ENCODE data around the gene PRX.
"Not testable (repeated sequence)": the region's sequence is repeated elsewhere in the genome, so short reads cannot be mapped to it uniquely, and the experiment has no call there.

The PRX gene

DNA sequence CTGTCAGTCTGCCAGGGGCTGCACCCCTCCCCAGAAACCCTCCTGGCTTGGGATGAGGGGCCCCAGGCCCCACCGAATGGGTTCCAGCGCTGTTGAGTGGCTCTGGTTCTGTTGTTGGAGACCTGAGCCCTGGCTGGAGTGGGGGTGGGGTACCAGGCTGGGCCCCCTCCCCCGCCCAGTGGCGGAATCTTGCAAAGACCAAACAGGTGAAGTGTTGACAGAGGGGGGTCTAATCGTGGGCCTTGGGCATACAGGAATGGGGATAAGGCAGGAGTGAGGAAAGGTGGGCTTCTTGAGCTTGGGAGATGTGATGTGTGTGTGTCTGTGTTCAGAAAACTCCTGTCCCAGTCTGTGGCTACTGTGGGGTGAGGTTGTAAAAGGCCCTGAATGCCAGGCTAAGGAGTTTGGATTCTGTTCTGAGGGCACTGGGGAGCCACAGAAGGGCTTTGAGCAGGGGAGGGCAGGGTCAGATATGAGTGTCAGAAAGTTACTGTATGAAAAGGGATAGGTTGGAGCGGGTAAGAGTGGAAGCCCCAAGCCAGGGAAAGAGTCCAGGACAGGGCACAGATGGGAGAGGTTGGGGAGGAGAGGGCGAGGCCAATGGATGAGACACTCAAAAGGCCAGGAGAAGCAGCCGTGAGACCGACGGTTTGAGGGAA lies 23.0 kb downstream of the PRX start, which contains the start of gene HIPK4:
HIPK4 (minus strand) TSS at position 98 of the 659 bp plus-strand sequence. CDS start 279 bp downstream, outside the sequence.
- DNase-seq (ENCODE audit: low read depth in 2 of 2, low spot score in 1 of 2), result no peak

DNA sequence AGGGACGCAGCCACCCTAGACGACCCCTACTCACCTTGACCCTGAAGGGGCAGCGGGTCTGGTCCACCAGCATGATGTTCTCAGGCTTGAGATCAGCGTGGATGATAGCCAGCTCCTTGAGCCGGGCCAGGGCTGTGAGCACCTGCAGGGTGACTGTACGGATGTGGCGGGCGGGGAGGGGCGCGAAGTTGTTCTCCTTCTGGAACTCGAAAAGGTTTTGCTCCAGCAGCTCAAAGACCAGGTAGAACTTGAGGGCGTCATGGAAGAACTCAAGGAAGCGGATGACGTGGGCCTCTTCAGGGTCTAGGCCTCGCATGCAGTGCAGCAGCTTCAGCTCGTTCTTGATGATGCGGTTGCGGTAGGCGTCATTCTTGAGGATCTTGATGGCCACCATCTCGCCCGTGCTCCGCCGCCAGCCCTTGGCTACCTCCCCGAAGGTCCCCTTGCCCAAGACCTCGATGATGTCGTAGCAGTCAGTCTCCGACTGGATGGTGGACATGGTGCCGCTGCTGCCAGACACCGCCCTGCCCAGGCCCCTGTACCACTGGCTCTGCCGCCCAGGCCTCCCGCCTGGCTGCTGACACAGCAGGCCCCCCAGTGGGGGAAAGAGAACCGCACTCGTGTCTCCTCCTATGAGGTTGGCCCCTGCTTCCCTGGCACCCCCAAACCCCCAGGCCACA lies 23.6 kb downstream of the PRX start:
- DNase-seq (ENCODE audit: low read depth in 2 of 2, low spot score in 1 of 2), result no peak

DNA sequence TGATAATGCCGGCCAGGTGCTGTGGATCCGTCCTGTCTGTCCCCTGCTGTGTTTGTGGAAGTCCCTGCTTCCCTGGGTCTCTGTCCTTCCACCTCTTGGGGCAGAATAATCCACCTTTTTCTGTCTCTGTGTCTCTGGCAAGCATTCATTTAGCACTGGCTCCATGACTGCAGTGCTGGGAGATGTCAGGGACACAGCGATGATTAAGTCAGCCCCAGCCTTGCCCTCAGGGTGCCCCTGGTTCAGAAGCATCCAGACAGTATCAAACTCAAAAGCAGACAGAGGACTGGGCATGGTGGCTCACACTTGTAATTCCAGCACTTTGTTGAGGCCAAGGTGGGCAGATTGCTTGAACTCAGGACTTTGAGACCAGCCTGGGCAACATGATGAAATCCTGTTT lies 24.7 kb downstream of the PRX start:
- DNase-seq (ENCODE audit: low read depth in 2 of 2, low spot score in 1 of 2), result no peak

DNA sequence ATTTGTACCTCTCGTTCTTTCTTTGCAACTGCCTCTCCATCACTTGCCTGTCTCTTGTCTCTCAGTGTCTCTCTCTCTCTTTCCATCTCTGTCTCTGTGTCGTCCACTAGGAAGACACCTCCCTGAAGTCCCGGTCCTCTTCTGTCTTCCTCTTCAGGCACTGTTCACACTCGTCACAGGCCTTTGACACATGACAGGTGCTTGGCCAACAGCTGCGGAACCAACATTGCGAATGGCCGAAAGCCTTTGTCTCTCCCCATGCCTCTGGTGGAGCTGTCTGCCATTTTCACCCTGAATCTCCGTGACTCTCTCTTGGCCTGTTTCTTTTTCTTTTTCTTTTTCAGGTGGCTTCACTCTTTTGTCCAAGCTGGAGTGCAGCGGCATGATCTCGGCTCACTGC lies 26.0 kb downstream of the PRX start:
- no peak for DNase-seq (ENCODE audit: low read depth in 2 of 2, low spot score in 1 of 2)

- DNase-seq (ENCODE audit: low read depth in 2 of 2, low spot score in 1 of 2), result no peak
These were observed 29.4 kb downstream of the PRX start for GRCh38 chr19:40383668-40384248.

DNA sequence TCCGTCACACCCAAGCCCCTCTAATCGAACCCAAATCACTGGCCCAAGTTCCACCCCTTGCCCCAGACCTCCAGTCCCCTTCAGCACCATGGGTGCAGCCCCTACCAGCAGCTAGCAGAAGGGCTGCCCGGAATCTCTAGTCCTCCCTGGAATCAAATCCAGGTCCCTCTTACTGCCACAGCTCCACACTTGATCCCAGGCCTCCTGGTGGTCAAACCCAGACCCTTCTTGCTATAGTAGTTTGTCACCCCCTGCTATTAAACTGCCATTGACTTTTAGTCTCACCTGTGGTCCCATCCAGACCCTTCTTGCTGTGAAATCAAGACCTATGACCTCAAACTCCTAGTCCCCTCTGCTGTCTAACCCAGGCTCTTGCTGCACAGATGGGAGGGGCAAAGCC lies 31.9 kb downstream of the PRX start:
- DNase-seq (ENCODE audit: low read depth in 2 of 2, low spot score in 1 of 2), result no peak

DNA sequence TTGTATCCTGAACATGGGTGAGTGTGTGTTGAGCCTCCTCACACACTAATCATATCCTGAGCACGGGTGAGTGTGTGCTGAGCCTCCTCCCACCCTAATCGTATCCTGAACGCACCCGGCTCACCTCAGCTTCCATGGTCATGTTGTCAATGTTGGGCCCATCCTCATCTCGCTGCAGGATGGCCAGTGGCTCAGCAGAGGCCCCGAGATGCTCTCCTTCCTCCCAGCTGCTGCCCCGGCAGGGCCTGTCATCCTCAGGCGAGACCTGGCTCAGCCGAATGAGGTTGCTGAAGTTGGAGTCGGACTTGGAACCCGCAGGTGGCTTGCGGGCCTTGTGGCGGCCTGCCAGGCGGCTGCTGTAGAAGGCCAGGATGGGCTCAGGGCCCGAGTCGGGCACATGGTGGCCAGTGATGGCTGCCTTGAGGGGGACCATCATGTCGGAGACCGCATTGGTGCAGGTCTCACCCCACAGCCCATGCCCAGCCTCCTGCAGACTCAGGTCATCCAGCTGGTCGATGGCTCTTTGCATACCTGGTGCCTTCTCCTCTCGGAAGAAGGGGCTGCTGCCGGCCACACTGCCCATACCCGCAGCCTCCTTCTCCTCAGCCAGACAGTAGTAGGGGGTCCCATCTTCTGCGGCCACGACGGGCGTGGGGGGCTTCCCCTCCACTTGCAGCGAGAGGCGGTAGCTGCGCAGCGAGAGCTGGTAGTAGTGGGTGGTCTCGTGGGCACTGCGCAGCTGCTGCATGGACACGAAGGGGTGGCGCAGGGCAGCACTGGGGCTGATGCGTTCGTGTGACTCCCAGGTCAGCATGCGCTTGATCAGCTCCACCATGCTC lies 32.8 kb downstream of the PRX start:
- no peak for DNase-seq (ENCODE audit: low read depth in 2 of 2, low spot score in 1 of 2)

- no peak for DNase-seq (ENCODE audit: low read depth in 2 of 2, low spot score in 1 of 2)
These were observed 33.6 kb downstream of the PRX start for GRCh38 chr19:40379446-40380198.

DNA sequence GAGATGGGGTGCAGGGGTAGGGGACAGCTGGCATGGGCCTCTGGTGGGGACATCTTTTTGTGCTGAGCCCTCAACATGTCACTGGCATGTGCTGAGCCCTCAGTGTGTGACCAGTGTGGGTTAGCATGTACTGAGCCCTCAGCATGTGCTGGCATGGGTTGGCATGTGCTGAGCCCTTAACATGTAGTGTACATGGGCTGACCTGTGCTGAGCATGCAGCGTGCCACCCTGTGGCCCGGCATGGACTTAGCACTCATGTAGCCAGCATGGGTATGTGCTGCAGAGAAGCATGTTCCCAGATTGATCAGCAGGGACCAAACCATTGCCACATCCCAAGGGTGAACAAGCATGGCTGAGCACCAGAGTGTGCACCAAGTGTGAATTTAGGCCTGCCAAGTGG lies 34.7 kb downstream of the PRX start:
- no peak for DNase-seq (ENCODE audit: low read depth in 2 of 2, low spot score in 1 of 2)

DNA sequence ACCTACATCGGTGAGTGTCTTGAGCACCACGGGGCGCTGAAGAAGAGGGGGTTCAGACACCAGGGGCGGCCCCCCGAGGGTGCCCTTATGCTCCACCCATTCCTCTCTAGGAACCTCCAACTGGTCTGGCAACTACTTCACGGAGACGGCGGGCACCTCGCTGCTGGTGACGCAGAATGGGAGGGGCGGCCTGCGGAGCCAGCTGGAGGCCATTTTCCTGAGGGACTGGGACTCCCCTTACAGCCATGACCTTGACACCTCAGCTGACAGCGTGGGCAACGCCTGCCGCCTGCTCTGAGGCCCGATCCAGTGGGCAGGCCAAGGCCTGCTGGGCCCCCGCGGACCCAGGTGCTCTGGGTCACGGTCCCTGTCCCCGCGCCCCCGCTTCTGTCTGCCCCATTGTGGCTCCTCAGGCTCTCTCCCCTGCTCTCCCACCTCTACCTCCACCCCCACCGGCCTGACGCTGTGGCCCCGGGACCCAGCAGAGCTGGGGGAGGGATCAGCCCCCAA lies 35.2 kb downstream of the PRX start:
- DNase-seq (ENCODE audit: low read depth in 2 of 2, low spot score in 1 of 2), result no peak

DNA sequence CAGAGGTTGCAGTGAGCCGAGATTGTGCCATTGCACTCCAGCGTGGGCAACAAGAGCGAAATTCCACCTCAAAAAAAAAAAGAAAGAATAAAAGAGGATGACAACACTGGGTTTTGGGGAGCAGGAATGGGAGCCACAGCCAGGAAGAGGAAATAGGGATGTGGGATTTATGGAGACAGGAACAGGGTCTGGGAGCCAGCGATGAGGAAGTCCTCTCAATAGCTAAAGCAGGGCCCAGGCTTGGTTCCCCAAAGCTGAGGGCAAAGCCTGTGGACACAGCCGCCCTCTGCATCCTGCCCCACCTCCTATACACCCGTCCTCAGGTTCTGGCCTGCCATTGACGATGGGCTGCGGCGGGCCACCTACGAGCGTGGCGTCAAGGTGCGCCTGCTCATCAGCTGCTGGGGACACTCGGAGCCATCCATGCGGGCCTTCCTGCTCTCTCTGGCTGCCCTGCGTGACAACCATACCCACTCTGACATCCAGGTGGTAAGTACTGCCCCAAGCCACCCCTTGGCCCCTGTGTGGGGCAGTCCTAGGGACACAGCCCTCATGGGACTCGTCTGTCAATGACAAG lies 36.8 kb downstream of the PRX start:
- no peak for DNase-seq (ENCODE audit: low read depth in 2 of 2, low spot score in 1 of 2)

- no peak for DNase-seq (ENCODE audit: low read depth in 2 of 2, low spot score in 1 of 2)
These were observed 39.1 kb downstream of the PRX start for GRCh38 chr19:40374084-40374483.

DNA sequence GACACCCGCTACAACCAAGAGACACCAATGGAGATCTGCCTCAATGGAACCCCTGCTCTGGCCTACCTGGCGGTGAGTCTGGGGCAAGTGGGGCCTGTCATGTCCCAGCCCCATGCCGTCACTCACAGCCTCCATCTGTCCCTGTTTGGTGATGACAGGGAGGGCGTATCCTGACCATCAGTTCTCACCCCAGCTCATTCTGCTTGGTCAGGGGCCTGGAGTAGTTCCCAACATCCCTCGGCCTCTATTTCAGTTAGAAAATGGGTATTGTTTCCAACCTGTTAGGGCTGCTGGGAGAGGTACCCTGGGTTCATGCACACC lies 41.4 kb downstream of the PRX start:
- no peak for DNase-seq (ENCODE audit: low read depth in 2 of 2, low spot score in 1 of 2)

GRCh38 chr19:40370997-40371801 lies 42.0 kb downstream of the PRX start:
- no peak for DNase-seq (ENCODE audit: low read depth in 2 of 2, low spot score in 1 of 2)

GRCh38 chr19:40370253-40370652 lies 42.9 kb downstream of the PRX start:
- not testable (repeated sequence) for DNase-seq (ENCODE audit: low read depth in 2 of 2, low spot score in 1 of 2)

- DNase-seq (ENCODE audit: low read depth in 2 of 2, low spot score in 1 of 2), result no peak
These were observed 43.4 kb downstream of the PRX start for GRCh38 chr19:40369797-40370196.

DNA sequence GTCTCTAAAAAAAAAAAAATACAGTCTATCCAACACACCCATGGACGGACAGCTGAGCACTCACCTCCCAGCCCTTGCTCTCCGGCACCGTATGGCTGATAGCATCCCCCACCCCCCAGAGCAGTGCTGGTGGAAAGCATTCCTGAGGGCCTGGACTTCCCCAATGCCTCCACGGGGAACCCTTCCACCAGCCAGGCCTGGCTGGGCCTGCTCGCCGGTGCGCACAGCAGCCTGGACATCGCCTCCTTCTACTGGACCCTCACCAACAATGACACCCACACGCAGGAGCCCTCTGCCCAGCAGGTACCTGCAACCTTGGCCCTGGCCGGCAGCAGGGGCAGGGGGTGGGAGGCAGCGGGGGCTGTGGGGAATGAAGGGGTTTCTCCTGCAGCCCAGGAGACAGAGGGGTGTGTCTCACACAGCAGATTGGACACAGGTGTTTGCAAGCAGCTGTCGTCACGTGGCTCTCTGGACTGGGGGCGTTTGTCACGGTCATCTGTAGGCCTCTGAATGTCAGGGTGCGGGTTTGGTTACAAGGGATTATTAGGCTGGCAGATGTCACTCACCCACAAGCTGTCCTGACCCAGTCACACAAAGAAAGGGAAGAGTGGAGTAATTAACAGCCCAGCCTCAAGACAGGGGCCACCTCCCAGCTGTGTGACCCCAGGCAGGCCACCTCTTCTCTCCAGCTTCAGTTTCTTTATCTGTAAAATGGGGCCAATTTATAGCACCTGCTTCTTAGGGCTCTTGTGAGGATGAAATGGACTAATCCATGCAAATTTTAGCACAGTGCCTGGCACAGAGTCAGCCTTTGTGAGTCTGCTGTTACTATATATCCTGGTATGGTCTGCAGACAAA lies 45.4 kb downstream of the PRX start:
- no peak for DNase-seq (ENCODE audit: low read depth in 2 of 2, low spot score in 1 of 2)

DNA sequence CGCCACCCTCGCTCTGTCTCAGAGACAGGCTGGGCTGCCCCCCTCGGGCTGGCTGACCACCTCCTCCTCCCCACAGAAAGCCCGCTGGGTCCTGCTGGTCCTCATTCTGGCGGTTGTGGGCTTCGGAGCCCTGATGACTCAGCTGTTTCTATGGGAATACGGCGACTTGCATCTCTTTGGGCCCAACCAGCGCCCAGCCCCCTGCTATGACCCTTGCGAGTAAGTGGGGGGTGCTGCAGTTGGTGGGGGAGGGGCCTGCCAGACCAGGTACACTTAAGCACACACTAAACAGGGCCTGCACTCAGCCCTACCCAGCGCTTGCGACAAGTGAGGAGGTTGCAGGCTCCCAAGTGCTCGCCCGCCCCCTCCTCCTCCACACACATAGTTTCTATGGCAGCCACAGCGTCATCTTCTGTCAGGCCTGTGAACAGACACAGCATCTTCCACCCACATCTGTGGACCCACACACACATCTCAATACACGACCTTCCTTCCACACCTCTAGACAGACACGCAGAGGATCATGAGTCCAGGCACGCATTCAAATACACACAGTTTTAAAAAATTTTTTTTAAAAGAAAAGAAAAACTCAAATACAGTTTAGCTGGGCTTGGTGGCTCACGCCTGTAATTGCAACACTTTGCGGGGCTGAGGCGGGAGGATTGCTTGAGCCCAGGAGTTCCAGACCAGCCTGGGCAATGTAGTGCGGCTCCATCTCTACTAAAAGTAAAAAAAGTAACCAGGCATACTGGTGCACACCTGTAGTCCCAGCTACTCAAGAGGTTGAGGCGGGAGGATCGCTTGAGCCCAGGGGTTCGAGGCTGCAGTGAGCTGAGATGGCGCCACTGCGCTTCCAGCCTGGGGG lies 46.2 kb downstream of the PRX start:
- DNase-seq (ENCODE audit: low read depth in 2 of 2, low spot score in 1 of 2), result no peak
